ENCODE measurements around the gene ANGPTL5.

ANGPTL5 gene

GRCh38 chr11:101920992-101921391 is 4.7 kb upstream of the ANGPTL5 start:
- Histone ChIP-seq H3K4me3 (ENCODE audit: insufficient read depth in 1 of 2, low read depth in 1 of 2, low read length in 2 of 2) (no peak overlapping the region), H3K4me1 (ENCODE audit: control insufficient read depth, insufficient read depth, low read depth, low read length) (no peaks in the 10 kb centered on the region), H3K36me3 (ENCODE audit: control insufficient read depth in 1 of 2, insufficient read depth in 2 of 2, low read depth in 1 of 2, low read length in 2 of 2) (peaks cover 0 to 3% of the 10 kb centered on the region in 2 experiments), H2BK12ac (ENCODE audit: low read length in 2 of 2) (no peak overlapping the region), H3K4ac (ENCODE audit: low read depth in 1 of 2, low read length in 2 of 2) (no peak overlapping the region), H3K23ac (ENCODE audit: low read length in 2 of 2) (no peak overlapping the region), H3K9me3 (ENCODE audit: control insufficient read depth, low read length) (no peaks in the 10 kb centered on the region), H3K27ac (ENCODE audit: low read length, poor library complexity, severe bottlenecking) (no peak overlapping the region), H3K14ac (ENCODE audit: low read length in 2 of 2) (no peak overlapping the region), H2AFZ (ENCODE audit: low read depth, low read length) (no peak overlapping the region), H3K27me3 (ENCODE audit: control insufficient read depth in 1 of 2, insufficient read depth in 1 of 2, low read length in 2 of 2) (no peaks in the 10 kb centered on the region), H3K9ac (ENCODE audit: low read length) (no peak overlapping the region), H4K91ac (ENCODE audit: low read length) (no peak overlapping the region), H2BK15ac (ENCODE audit: low read depth, poor library complexity, severe bottlenecking) (no peak overlapping the region), H3K18ac (ENCODE audit: low read depth in 1 of 2, low read length in 2 of 2) (no peak overlapping the region), H2BK120ac (ENCODE audit: low read depth, low read length) (no peak overlapping the region), H3K4me2 (ENCODE audit: low read length, poor library complexity, severe bottlenecking) (no peak overlapping the region), H4K8ac (ENCODE audit: low read length) (no peak overlapping the region), H2BK5ac (ENCODE audit: low read depth, low read length, poor library complexity, severe bottlenecking) (no peak overlapping the region), H3K79me1 (replicated peaks; ENCODE audit: low read length, poor library complexity, severe bottlenecking) (no peaks in the 10 kb centered on the region), H2AK5ac (ENCODE audit: low read length, severe bottlenecking) (no peak overlapping the region)
- DNase-seq: no peak
- no CpG with 5 or more reads among the region's 1 CpG for WGBS

GRCh38 chr11:101917226-101917625 is 904 bp upstream of the ANGPTL5 start:
- H4K91ac ChIP-seq (ENCODE audit: low read length): no peak overlapping the region
- no peak overlapping the region for H3K23ac ChIP-seq (ENCODE audit: low read length in 2 of 2)
- H2BK120ac ChIP-seq (ENCODE audit: low read depth, low read length): no peak overlapping the region
- H3K36me3 ChIP-seq (ENCODE audit: control insufficient read depth in 1 of 2, insufficient read depth in 2 of 2, low read depth in 1 of 2, low read length in 2 of 2): no peaks in the 10 kb centered on the region
- H3K9ac ChIP-seq (ENCODE audit: low read length): no peak overlapping the region
- no peaks in the 10 kb centered on the region for H3K4me1 ChIP-seq (ENCODE audit: control insufficient read depth, insufficient read depth, low read depth, low read length)
- H3K18ac ChIP-seq (ENCODE audit: low read depth in 1 of 2, low read length in 2 of 2): no peak overlapping the region
- no peak overlapping the region for H3K4me2 ChIP-seq (ENCODE audit: low read length, poor library complexity, severe bottlenecking)
- no peak overlapping the region for H2AK5ac ChIP-seq (ENCODE audit: low read length, severe bottlenecking)
- no peak for DNase-seq
- no peaks in the 10 kb centered on the region for H3K9me3 ChIP-seq (ENCODE audit: control insufficient read depth, low read length)
- no peak overlapping the region for H2BK5ac ChIP-seq (ENCODE audit: low read depth, low read length, poor library complexity, severe bottlenecking)
- H3K27me3 ChIP-seq (ENCODE audit: control insufficient read depth in 1 of 2, insufficient read depth in 1 of 2, low read length in 2 of 2): no peaks in the 10 kb centered on the region
- no peak overlapping the region for H2BK12ac ChIP-seq (ENCODE audit: low read length in 2 of 2)
- H3K79me1 ChIP-seq (replicated peaks; ENCODE audit: low read length, poor library complexity, severe bottlenecking): no peaks in the 10 kb centered on the region
- no peak overlapping the region for H4K8ac ChIP-seq (ENCODE audit: low read length)
- no peak overlapping the region for H3K14ac ChIP-seq (ENCODE audit: low read length in 2 of 2)
- H2BK15ac ChIP-seq (ENCODE audit: low read depth, poor library complexity, severe bottlenecking): no peak overlapping the region
- H3K4ac ChIP-seq (ENCODE audit: low read depth in 1 of 2, low read length in 2 of 2): no peak overlapping the region
- no peak overlapping the region for H3K27ac ChIP-seq (ENCODE audit: low read length, poor library complexity, severe bottlenecking)
- H3K4me3 ChIP-seq (ENCODE audit: insufficient read depth in 1 of 2, low read depth in 1 of 2, low read length in 2 of 2): no peak overlapping the region
- no peak overlapping the region for H2AFZ ChIP-seq (ENCODE audit: low read depth, low read length)

- Histone ChIP-seq H2AFZ (ENCODE audit: low read depth, low read length) (no peak overlapping the region), H2BK5ac (ENCODE audit: low read depth, low read length, poor library complexity, severe bottlenecking) (no peak overlapping the region), H2AK5ac (ENCODE audit: low read length, severe bottlenecking) (no peak overlapping the region), H2BK15ac (ENCODE audit: low read depth, poor library complexity, severe bottlenecking) (no peak overlapping the region), H3K4ac (ENCODE audit: low read depth in 1 of 2, low read length in 2 of 2) (no peak overlapping the region), H3K9ac (ENCODE audit: low read length) (peak overlapping the region; percentile 97), H2BK12ac (ENCODE audit: low read length in 2 of 2) (no peak overlapping the region), H3K23ac (ENCODE audit: low read length in 2 of 2) (no peak overlapping the region), H3K27ac (ENCODE audit: low read length, poor library complexity, severe bottlenecking) (no peak overlapping the region), H3K36me3 (ENCODE audit: control insufficient read depth in 1 of 2, insufficient read depth in 2 of 2, low read depth in 1 of 2, low read length in 2 of 2) (no peaks in the 10 kb centered on the region), H3K9me3 (ENCODE audit: control insufficient read depth, low read length) (no peaks in the 10 kb centered on the region), H3K27me3 (ENCODE audit: control insufficient read depth in 1 of 2, insufficient read depth in 1 of 2, low read length in 2 of 2) (no peaks in the 10 kb centered on the region), H3K14ac (ENCODE audit: low read length in 2 of 2) (no peak overlapping the region), H3K4me3 (ENCODE audit: insufficient read depth in 1 of 2, low read depth in 1 of 2, low read length in 2 of 2) (peak overlapping the region in 1 of 2 experiments; percentile 80), H3K79me1 (replicated peaks; ENCODE audit: low read length, poor library complexity, severe bottlenecking) (no peaks in the 10 kb centered on the region), H4K8ac (ENCODE audit: low read length) (no peak overlapping the region), H3K18ac (ENCODE audit: low read depth in 1 of 2, low read length in 2 of 2) (no peak overlapping the region), H4K91ac (ENCODE audit: low read length) (no peak overlapping the region), H2BK120ac (ENCODE audit: low read depth, low read length) (no peak overlapping the region), H3K4me2 (ENCODE audit: low read length, poor library complexity, severe bottlenecking) (peak overlapping the region; percentile 26), H3K4me1 (ENCODE audit: control insufficient read depth, insufficient read depth, low read depth, low read length) (no peaks in the 10 kb centered on the region)
- 4% methylated on average over 3 of the region's 4 CpGs for WGBS
- DNase-seq: peak; percentile 77
Measured at GRCh38 chr11:101915791-101916291, 481 bp downstream of the ANGPTL5 start.

- H2BK120ac ChIP-seq (ENCODE audit: low read depth, low read length): peak within 1 kb of the TSS; percentile 81
- H4K8ac ChIP-seq (ENCODE audit: low read length): peak within 1 kb of the TSS; percentile 1
- H3K4ac ChIP-seq (ENCODE audit: low read depth in 1 of 2, low read length in 2 of 2): peak within 1 kb of the TSS in 1 of 2 experiments; percentile 91
- H3K18ac ChIP-seq (ENCODE audit: low read depth in 1 of 2, low read length in 2 of 2): peak within 1 kb of the TSS; percentile 92 to 98
- H3K36me3 ChIP-seq (ENCODE audit: control insufficient read depth in 1 of 2, insufficient read depth in 2 of 2, low read depth in 1 of 2, low read length in 2 of 2): no peaks in the 10 kb centered on the region
- peak within 1 kb of the TSS; percentile 55 for H4K91ac ChIP-seq (ENCODE audit: low read length)
- H3K9ac ChIP-seq (ENCODE audit: low read length): peak within 1 kb of the TSS; percentile 97
- H2BK5ac ChIP-seq (ENCODE audit: low read depth, low read length, poor library complexity, severe bottlenecking): no peak within 1 kb of the TSS
- H2BK15ac ChIP-seq (ENCODE audit: low read depth, poor library complexity, severe bottlenecking): peak within 1 kb of the TSS; percentile 96
- under 1% methylated on average over 56 of the region's 56 CpGs for WGBS
- H3K27me3 ChIP-seq (ENCODE audit: control insufficient read depth in 1 of 2, insufficient read depth in 1 of 2, low read length in 2 of 2): no peaks in the 10 kb centered on the region
- H3K27ac ChIP-seq (ENCODE audit: low read length, poor library complexity, severe bottlenecking): peak within 1 kb of the TSS; percentile 73
- H3K4me1 ChIP-seq (ENCODE audit: control insufficient read depth, insufficient read depth, low read depth, low read length): no peaks in the 10 kb centered on the region
- peak within 1 kb of the TSS; percentile 95 for H3K4me2 ChIP-seq (ENCODE audit: low read length, poor library complexity, severe bottlenecking)
- peak within 1 kb of the TSS; percentile 29 to 39 for H2BK12ac ChIP-seq (ENCODE audit: low read length in 2 of 2)
- no peaks in the 10 kb centered on the region for H3K79me1 ChIP-seq (replicated peaks; ENCODE audit: low read length, poor library complexity, severe bottlenecking)
- H3K14ac ChIP-seq (ENCODE audit: low read length in 2 of 2): peak within 1 kb of the TSS in 1 of 2 experiments; percentile 95
- peak within 1 kb of the TSS; percentile 80 to 93 for H3K4me3 ChIP-seq (ENCODE audit: insufficient read depth in 1 of 2, low read depth in 1 of 2, low read length in 2 of 2)
- no peak within 1 kb of the TSS for H2AK5ac ChIP-seq (ENCODE audit: low read length, severe bottlenecking)
- DNase-seq: peak; percentile 97
- peak within 1 kb of the TSS in 1 of 2 experiments; percentile 94 for H3K23ac ChIP-seq (ENCODE audit: low read length in 2 of 2)
- H3K9me3 ChIP-seq (ENCODE audit: control insufficient read depth, low read length): no peaks in the 10 kb centered on the region
- H2AFZ ChIP-seq (ENCODE audit: low read depth, low read length): peak within 1 kb of the TSS; percentile 95
Measured at GRCh38 chr11:101914738-101915426, 1.4 kb downstream of the ANGPTL5 start, which contains the start of gene CEP126. CEP126 (plus strand) TSS chr11:101915010; CDS start chr11:101915285, 275 bp downstream.

Data from mesenchymal stem cell (in vitro differentiated cells and primary cell).